ENCODE results near the gene CECR2.
"Not testable (repeated sequence)": the region's sequence is repeated elsewhere in the genome, so short reads cannot be mapped to it uniquely, and the experiment has no call there.

Gene CECR2

GRCh38 chr22:17400305-17400704 is 31.0 kb downstream of the CECR2 start:
- in situ Hi-C loops (cut with MboI; ENCODE audit: low sequenced_read_pairs): no loop called here

DNA sequence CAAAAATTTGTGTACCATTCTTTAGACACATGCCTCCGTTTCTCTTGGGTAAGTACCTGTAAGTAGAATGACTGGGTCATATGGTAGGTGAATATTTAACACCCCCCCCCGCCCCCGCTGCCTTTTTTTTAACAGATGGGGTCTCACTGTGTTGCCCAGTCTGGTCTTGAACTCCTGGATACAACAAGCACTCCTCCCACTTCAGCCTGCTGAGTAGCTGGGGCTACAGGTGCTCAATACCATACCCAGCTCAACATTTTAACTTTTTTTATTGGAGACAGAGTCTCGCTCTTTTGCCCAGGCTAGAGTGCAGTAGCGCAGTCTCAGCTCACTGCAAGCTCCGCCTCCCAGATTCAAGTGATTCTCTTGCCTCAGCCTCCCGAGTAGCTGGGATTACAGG is 32.5 kb downstream of the CECR2 start:
- in situ Hi-C loops (cut with MboI; ENCODE audit: low sequenced_read_pairs): no loop called here

GRCh38 chr22:17402293-17402692 is 33.0 kb downstream of the CECR2 start:
- in situ Hi-C loops (cut with MboI; ENCODE audit: low sequenced_read_pairs): no loop called here

- in situ Hi-C loops (cut with MboI; ENCODE audit: low sequenced_read_pairs): no loop called here
These were observed 34.6 kb downstream of the CECR2 start for GRCh38 chr22:17403906-17404305.

DNA sequence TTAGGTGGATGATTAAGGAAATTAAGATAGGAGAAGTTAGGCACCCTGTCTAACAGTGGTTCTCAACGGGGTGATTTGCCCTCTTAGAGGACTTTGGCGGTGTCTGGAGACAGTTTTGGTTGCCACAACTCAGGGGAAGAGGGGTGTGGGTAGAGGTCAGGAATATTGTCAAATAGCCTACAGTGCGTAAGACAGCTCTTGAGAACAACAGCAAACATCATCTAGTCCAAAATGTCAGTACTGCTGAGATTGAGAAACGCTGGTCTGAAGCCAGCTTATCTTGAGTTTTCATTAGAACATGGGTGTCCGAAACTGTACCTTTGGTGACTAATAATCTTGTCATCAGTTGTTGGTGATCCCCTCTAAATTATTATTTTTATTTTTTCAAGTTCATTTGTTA is 38.4 kb downstream of the CECR2 start:
- in situ Hi-C loops (cut with MboI; ENCODE audit: low sequenced_read_pairs): no loop called here

DNA sequence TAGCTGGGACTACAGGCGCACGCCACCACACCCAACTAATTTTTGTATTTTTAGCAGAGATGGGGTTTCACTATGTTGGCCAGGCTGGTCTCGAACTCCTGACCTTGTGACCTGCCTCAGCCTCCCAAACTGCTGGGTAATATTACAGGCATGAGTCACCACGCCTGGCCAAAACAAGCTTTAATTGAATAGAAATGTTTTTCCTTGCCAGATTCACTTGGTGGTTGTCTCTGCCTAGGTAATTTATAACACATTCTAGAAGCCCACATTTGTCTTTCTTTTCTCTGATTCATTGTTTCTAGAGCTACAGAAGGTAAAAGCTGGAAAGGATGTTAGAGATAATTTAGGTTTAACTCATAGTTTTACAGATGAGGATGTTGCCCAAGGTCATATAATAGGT is 41.3 kb downstream of the CECR2 start:
- in situ Hi-C loops (cut with MboI; ENCODE audit: low sequenced_read_pairs): no loop called here

DNA sequence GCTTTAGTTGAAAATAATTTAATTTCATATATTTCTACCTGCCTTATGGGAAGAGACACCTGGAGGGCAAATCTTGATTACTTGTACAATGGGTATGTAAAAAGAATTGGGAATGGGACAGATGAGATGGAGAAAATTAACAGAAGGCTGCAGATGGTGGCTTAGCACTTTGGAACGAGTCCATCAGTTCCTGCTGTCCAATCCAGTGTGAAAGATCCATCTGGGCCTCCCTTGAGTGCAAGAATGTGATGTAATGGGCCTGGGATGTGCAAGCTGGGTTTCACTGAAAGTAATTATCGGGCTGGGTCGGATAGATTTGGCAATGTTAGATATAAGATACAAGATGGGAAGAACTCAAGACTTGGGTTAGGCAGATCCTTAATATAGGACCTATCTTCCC is 42.0 kb downstream of the CECR2 start:
- in situ Hi-C loops (cut with MboI; ENCODE audit: low sequenced_read_pairs): no loop called here

GRCh38 chr22:17412232-17412631 is 43.0 kb downstream of the CECR2 start:
- in situ Hi-C loops (cut with MboI; ENCODE audit: low sequenced_read_pairs): no loop called here

DNA sequence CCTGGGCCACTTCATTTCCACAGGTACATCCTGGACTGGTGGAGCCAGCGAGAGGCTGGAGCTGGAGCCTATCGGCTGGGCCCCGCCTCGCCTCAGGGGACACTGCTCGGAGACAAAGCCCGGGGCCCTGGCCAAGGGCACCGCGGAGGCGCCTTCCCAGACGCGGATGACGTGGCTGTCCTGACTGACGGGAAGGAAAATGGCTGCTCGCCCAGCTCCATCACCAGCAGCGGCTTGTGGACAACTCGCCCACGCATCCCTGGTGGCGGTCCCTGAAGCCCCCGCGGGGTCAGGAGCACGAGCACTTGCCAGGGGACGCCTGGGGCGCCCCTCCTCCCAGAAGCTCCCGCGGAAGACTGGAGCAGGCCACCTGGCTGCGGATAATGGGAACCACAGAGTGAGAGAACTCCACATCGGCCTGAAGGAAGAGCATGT is 49.6 kb downstream of the CECR2 start:
- in situ Hi-C loops (cut with MboI; ENCODE audit: low sequenced_read_pairs): no loop called here

GRCh38 chr22:17419348-17419747 is 50.1 kb downstream of the CECR2 start:
- in situ Hi-C loops (cut with MboI; ENCODE audit: low sequenced_read_pairs): no loop called here

DNA sequence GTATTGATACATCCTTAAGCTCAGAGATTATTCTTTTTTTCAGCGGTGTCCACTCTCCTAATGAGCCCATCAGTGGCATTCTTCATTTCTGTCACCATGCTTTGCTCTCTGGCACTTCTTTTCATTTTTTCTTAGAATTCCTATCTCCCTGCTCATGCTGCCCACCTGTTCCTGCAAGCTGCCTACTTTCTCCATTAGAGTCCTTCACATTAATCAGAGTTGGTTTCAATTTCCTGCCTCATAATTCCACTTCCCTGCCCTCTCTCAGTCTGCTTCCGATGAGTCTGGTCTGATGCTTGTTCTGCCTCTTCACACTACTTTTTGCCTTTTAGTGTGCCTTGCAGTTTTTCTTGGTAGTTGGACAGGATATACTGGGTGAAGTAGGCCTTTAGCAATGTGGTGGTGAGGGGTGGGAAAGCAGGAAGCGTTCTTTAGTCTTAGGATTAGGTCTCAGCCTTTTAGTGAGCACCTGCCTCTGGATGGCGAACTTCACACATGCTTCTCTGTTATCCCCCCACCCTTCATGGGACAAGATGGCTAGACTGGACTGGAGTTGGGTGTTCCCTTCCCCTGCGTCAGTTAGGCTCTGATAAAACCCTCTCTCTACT is 53.6 kb downstream of the CECR2 start:
- in situ Hi-C loops (cut with MboI; ENCODE audit: low sequenced_read_pairs): no loop called here

DNA sequence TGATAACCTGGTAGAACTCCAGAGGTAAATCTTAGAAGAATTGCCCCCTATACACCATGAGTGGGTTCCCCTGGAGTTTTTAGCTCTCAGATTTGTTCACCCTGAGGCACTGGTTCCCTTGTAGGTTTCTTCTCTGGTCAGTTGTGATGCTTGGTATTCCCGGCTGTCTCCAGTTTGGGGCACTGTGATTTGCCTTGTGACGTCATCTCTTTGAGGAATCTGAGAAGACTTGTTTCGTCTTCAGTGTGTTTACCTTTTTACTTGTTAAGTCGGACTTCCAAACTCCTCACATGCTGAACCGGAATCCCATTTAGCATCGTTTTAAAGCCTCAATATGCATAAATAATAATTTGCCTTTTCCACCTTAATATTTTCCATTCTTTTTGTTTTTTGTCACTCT is 54.4 kb downstream of the CECR2 start:
- in situ Hi-C loops (cut with MboI; ENCODE audit: low sequenced_read_pairs): no loop called here

DNA sequence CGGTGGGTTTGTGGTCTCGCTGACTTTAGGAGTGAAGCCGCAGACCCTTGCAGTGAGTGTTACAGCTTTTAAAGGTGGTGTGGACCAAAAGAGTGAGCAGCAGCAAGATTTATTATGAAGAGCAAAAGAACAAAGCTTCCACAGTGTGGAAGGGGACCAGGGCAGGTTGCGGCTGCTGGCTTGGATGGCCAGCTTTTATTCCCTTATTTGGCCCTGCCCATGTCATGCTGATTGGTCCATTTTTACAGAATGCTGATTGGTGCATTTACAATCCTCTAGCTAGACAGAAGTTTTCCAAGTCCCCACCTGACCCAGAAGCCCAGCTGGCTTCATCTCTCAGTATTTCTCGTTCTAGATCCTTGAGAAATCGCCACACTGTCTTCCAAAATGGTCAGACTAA is 58.3 kb downstream of the CECR2 start:
- in situ Hi-C loops (cut with MboI; ENCODE audit: low sequenced_read_pairs): not testable (repeated sequence)

GRCh38 chr22:17429516-17429915 is 60.3 kb downstream of the CECR2 start:
- in situ Hi-C loops (cut with MboI; ENCODE audit: low sequenced_read_pairs): no loop called here

DNA sequence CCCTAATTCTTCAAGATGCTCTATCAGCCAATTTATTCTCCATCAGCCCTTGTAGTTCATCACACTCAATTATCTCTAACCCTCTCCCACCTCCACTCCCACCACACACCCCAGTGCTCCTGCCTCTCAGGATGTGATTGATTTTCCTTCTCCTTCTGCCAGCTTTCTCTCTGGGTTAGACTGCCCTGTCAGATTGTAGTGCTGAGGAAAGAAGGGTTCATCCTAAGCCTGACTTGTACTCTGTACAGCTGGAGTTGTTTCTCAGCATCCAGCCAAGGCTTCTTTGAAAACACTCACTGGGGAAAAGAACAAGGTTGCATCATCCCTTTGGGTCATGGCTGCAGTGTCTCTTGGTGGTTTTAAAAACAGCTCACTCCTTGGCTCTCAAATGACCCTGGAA is 61.2 kb downstream of the CECR2 start:
- in situ Hi-C loops (cut with MboI; ENCODE audit: low sequenced_read_pairs): no loop called here

GRCh38 chr22:17431179-17431578 is 61.9 kb downstream of the CECR2 start:
- in situ Hi-C loops (cut with MboI; ENCODE audit: low sequenced_read_pairs): no loop called here

DNA sequence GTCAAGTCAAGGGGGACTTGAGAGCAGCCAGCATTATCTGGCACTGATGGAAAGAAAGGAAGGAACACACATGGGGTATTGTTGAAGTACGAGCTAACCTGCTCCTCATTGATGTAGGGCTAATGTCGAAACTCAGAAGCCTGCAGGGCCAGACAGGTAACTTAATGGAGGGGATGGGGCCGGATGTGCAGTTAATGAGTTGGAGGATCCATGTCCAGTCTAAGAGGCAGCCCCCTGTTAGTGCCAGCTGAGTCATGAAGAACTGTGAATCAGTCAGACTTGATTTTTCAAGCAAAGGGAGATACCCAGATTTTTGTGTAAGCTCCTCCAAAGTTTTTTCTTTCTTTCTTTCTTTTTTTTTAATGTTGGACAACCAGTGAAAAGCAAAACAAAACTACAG is 65.6 kb downstream of the CECR2 start:
- in situ Hi-C loops (cut with MboI; ENCODE audit: low sequenced_read_pairs): no loop called here

- in situ Hi-C loops (cut with MboI; ENCODE audit: low sequenced_read_pairs): no loop called here
These were observed 66.1 kb downstream of the CECR2 start for GRCh38 chr22:17435375-17435774.

DNA sequence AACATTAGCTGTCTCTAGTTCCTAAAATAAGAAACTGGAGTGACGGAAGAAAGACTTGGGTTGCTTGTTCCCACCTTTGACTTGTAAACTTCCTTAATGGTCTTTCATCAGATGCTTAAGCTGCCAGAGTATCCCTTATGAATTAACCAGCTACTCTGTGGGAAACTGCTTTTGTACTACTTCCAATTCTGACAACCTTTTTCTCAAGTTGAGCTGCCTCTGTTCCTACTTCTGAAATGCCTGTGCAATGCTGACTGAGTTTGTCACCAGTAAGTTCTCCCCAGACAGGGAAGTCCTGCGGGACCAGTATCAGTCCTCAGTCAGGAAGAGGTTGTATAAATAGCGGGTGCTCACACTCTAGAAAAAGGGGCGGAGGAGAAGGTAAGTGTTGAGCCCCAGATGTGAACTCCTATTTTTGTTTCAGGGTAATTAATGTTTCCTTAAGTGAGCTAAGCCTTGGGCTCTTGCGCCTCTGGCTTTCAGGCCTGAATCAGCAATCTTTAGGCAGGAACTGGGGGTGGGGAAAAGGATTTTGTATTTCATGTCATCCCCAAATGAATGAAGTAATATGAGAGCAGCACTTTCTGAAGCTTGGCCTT is 67.2 kb downstream of the CECR2 start:
- in situ Hi-C loops (cut with MboI; ENCODE audit: low sequenced_read_pairs): no loop called here

- in situ Hi-C loops (cut with MboI; ENCODE audit: low sequenced_read_pairs): no loop called here
These were observed 67.7 kb downstream of the CECR2 start for GRCh38 chr22:17436981-17437412.

DNA sequence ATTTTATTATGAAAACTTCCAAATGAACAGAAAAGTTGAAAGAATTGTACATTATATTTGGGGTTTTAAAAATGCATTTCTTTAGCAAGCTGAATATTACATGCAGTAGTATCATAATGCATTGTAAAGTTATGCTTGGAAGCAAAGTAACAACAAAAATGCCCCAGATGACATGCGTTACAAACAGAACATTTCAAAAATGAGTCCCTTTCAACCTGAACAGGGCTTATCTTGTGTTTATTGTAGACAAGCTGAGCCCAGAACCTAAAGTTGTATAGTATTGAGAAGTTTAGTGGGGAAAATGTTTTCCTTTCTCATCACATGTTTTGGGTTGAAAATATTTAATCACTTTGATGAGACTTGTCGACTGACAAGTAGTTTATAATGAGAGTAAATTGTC is 68.8 kb downstream of the CECR2 start:
- in situ Hi-C loops (cut with MboI; ENCODE audit: low sequenced_read_pairs): no loop called here

GRCh38 chr22:17441326-17441725 is 72.1 kb downstream of the CECR2 start:
- in situ Hi-C loops (cut with MboI; ENCODE audit: low sequenced_read_pairs): no loop called here
